Fibroblast of gingiva (primary cell): Measurements from ENCODE around the gene SLC6A20.
A peak's percentile ranks its signal among the peaks of the same experiment; 100 is the strongest.

Experiments
- DNase-seq: peaks from one replicate; pipeline ENCODE4 v3.0.0-alpha.2; 2011; ENCODE audit warnings: low read depth

Gene SLC6A20

DNA sequence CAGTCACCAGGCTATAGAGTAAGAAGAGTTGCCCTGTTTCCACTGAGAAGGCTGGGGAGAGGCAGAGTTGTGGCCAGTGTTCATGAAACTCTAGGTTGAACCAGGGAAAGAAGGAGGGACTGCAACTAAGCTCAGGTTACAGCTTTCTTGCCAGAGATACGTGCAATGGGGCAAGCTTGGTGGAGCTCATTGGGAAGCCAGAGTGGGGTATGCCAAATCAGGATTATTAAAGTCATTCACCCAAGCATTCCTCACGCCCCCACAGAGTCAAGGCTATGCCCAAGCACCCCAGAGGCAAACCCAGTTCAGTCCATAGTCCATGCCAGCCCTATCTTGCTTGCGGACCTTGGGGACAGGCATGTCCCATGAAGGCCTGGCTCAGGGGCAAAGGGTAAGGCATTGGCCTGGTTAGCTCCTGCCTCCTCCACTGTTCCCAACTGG is 17.6 kb downstream of the SLC6A20 start:
- DNase-seq: no peak

DNA sequence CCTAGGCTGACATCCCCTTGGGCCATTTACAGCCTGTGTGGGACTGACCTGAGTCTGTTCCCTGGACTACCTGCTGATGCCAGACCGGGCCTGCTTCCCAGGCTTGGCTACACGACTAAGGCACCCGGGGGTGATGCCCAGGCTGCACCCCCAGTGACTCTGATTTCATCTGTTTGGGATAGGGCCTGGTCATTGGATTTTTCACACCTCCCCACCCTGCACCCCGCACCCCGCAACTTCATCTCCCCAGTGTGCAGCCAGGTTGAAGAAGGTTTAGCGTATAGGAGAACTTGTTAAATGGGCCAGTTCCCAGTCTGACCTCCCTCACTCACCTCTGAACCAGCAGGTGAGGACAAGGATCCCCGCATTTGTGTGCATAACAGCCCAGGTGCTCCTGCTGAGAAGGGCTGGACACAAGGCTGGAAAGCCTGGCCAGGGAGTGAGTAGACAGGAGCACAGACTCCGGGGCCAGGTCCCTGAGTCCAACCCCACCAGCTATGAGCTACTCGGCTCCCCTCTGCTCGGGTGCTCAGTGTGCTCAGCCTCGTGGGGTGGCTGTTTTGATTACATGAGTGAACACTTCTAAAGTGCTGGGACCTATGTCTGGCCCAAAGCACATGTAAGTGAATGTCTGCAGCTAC is 18.5 kb downstream of the SLC6A20 start:
- no peak for DNase-seq

DNA sequence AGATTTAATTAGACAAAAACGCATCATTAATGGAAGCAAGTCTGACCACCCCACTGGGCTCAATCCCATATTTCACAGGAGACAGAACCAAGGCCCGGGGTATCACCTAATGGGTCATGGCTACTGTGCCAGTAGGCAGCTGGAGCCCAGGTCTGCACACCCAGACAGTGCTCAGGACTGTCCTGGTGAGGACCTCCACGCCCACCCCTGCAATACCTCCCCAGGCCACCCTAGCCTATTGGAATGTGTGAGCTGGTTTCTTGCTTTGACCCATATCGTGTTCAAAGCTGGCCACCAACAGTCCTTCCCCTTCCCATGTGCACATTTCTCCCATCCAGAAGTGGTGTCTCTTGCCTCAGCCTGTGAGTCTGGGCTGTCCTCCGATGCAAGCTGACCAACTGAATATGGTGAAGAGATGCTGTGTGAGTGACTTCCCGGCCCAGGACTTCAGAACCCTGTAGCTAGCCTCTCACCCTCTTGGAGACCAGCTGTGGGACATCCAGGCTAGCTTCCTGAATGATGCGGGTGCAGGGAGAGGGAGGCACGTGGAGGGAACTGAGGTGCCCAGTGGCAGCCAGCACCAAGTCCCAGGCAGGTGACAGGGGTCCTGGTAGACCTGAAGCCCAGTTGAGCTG is 19.1 kb downstream of the SLC6A20 start:
- no peak for DNase-seq

DNA sequence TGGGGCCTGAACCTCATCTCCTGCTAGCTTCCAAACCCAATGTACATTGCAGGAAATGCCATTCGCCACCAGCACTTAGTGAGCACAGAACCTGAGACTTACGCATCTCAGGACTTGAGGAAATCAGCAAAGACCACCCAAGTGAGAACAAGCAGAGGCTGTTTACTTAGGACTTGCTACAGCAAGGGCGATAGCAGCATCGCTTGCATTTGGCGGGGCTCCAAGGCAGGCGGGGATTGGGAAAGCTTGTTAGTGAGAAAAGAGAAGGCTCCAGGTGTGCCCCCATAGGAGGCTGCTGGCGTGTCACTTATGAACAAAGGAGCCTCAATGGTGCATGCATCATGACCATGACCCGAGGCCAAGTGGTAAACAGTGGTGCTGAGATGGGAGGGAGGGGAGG is 19.7 kb downstream of the SLC6A20 start:
- no peak for DNase-seq

DNA sequence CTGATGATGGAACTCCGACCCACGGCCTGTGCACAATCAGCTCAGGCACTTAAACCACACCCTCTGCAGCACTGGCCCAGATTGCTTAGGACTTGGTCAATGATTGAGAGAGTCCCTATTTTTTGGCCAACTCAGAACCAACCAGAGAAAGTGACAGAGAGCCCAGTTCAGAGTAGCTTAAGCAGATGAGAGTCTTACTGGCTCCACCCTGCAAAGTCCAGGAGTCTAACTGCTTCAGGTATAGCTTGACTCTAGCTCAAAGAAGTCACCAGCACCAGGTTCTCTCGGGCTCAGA is 20.1 kb downstream of the SLC6A20 start:
- no peak for DNase-seq

DNA sequence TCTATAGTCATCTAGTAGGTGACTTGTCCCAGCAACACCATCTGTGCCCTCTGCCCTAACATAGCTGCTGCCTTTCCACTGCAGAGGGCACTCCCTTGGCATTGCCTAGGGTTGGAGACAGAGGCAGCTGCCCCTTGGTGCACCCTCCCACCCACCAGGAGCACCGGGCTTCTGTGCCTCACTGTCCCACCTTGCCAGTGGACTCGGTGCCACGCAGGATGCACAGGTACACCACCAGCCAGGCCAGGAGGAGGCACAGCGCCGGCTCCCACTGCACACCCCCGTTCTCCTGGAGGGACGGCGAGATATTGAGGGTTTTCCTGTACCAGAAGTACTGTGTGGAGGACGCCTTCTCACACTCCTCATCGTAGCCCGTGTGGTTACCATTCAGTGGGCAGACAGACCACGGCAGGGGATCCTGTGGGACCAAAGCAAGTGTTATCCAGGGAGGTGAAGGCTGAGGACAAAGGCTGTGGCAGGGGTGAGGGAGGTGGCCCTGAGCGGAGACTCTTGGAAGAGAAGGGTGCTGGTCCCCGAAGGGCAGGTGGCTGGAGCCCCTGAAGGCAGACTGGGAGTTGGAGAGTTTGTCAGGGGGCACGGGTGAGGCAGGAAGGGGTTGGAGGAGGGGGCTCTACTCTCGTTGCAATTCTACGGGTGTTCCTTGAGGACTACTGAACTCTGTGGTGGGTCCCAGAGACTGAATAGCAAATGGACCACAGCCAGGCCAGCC is 20.6 kb downstream of the SLC6A20 start:
- no peak for DNase-seq

DNA sequence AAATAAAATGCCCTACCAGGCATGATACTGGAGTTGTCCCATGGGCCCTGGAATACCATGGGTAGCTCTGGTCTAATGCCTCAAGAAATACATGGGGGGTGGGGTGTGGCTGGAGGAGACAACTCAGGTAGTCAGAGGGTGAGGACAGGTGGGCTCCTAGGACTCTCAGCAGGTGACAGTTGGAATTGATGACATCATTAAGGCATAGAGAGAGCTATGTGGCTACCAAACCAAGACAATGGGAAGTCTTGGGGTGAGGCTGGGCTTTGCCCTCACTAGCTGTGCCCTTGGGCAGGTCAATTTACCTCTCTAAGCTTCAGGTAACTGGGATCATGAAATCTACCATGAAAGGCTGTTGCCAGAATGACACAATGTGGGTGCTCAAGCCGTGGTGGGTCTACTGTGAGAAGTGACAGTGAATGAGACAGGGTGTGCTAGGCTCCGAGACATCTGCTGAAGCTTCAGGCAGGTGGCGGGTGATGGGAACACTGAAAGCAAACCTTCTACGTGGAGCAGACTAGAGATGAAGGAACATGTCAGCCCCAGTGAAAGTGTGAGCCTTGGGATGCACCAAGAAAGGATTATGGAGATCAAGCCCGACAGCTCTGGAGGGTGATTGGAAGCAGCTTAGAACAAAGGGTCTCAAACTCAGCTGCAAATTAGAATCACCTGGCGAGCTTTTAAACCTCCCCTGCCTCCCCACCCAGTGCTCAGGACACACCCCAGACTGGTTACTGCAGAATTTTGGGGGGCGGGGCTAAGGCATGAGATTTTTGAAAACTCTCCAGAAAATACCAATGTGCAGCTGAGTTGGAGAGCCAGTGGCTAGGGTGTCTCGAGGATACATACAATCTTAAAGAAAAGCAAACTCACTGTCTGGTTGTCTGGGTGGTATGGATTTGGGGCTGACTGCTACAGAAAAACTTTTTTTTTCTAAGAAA is 21.5 kb downstream of the SLC6A20 start:
- no peak for DNase-seq

DNA sequence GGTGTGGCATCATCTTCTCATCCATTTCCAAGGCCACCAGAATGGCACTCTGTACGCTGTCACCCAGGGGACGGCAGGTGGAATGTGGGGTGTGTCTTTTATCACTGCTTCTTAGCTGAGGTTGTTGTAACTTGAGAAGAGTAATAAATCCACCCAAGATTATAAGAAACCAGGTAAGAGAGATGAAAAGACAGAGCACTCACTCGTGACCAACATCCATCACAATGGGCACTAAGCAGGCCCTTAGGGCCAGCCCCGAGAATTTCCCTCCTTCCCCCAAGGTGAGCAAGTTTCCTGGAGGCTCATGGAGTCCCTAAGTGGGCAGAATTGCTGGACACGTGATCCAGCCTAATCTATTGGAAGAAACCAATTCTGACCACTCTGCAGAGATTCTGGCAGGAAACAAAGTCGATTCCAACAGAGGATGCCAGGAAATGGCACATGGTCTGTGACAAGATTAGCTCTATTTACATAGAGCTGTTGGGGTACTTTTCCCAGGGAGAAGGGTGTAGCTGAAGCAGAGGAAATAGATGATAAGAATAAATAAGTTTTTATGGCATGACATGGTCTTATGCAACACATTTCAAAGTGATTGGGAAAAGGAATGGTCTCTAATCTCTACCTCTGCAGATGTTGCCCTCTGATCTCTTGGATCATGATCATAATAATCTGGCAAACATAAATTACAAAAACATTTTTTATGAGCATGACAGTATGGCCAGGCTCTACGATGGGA is 22.5 kb downstream of the SLC6A20 start:
- DNase-seq: no peak

DNA sequence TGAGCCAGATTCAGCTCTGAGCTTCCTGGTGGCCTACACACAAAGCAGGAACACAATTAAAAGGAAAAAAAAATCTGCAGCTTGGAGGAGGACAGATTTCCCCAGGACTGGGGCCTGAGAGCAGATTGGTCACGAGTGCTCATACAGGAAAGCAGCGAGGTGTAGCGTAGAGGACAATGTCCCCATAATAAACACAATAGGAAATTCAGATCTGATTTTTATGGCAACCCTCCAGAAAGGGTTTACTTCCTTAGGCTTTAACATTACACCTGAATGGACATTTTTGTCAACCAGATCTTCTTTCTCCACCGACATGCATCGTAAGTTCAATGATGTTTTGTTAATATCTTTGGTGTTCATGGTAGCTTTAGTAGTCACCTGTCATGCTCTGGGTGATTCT is 23.3 kb downstream of the SLC6A20 start:
- DNase-seq: no peak

DNA sequence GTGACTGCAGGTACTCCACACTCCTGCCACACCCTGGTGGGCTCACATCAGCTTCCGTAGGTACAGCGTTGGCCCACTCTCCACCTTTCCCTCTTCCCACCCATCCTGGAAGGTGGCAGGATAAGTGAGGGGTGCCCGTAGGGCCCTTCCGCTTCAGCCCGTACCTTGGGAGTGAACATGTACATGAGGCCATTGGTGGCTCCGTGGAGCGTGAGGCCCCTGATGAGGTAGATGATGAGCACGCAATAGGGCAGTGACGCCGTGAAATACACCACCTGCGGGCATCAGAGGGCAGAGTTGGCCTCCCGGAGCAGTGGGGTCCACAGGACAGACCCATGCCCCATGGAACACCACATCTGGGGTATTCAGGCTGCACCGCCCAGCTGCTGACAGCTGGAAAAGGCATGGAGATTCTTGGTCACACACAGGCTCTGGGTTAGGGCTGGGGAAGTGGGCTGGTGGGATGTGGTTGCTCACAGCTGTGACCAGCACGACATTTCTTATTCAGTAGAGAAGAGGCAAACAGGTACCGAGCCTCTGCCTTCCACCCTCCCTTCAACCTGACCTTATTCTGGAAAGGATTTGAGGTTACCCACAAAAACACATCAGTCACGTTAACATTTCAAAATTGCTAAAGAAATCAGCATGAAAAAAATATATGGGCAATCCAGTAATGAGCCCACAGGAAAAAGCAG is 23.8 kb downstream of the SLC6A20 start:
- DNase-seq: no peak

DNA sequence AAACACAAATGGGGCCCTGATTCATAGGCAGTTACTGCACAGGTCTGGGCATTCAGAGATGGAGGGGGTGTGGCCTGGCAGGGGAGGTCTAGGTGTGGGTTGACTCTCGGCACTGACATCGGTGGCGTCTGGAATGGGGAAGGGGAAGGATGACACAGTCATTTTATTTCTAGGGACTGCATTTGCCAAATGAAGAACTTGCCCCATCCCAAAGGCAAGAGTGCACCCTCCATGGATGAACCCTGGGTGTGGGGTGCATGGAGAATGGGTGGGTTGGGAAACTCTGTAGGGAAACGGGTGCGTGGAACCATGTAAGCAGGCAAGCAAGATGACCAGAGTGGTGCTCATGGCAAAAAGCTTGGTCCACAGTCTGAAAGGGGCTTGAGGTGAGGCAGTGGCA is 24.5 kb downstream of the SLC6A20 start:
- DNase-seq: no peak

DNA sequence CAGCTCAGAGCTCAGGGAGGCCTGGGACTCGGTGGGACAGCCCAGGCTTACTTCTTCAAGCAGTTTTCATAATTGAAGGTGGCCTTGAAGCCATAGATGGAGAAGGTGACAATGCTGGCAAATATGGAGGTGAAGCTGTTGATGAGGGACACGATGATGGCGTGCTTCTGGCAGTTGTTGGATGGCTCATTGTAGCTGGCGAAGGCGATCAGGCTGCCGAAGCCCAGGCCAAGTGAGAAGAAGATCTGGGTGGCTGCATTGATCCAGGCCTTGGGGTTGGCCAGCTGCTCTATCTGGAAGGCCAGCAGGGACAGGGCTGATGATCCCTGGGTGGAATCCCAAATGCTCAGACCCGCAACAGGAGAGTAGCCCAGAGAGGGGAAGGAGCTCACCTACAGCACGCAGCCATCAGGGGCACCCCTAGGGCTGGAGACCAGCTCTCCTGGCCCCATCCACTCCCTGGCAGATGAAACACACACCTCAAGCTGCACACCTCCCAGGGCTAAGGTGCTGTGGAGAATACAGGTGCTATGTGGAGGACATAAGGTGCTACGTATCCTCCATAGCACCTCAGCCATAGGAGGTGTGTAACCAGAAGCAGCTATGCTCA is 25.1 kb downstream of the SLC6A20 start:
- no peak for DNase-seq

DNA sequence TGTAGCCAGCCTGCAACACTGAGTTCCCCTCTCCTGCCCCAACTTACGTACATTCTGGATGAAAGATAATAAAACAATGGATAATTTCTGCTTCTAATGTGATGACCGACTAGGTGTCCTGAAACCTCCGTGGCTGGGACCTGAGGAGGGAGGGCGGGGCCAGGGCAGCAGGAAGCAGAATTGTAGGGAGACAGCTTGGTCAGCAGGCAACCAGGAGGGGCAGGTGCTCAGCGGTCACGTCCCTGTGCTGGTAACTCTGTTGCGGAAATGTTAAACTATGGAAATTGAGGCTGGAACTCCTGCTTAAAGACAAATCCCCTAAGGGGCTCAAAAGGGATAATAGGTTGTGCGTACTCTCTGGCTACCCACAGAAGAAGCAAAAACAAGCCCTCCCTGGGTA is 30.4 kb downstream of the SLC6A20 start:
- DNase-seq: no peak

DNA sequence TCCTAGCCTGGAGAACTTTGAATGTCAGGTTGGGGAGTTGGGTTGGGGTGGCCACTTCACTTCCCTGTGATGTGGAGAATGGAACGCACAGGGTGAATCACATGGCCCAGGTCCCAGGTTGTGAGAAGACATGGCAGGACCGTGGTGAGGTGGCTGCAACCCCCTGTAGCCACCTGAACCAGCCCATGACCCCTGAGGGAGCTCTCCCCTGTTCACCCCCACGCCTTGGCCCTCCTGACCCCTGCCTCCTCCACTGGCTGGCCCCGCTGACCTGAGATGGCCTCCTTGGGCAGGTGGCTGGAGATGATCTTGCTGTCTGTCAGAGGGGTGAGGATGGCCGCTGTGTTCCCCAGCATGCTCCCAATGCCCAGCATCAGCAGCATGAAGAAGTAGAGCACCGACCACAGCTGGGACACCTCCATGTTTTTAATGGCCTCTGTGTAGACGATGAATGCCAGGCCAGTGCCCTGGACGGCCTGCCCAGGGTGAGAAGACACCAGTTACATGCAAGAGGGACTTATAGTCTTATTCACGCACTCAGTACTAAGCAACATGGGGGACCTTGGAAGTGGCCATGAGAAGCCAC is 31.0 kb downstream of the SLC6A20 start:
- no peak for DNase-seq

DNA sequence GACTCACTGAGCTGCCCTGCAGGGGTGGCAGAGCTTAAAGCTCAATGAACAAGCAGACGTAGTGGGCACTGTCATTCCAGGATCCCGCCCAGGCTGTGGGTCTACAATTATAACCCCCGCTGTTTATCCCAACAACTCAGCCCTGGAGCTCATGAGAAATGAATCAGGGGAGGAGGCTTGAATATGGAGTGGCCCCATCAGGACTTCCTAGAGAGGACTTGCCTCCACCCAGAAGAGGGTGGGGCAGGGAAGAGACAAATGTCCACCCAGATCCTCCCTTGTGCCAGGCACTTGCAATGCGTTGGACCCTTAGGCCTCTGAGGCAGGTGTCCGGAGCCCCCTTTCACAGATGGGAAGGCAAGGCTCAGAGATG is 33.0 kb downstream of the SLC6A20 start:
- DNase-seq: no peak

DNA sequence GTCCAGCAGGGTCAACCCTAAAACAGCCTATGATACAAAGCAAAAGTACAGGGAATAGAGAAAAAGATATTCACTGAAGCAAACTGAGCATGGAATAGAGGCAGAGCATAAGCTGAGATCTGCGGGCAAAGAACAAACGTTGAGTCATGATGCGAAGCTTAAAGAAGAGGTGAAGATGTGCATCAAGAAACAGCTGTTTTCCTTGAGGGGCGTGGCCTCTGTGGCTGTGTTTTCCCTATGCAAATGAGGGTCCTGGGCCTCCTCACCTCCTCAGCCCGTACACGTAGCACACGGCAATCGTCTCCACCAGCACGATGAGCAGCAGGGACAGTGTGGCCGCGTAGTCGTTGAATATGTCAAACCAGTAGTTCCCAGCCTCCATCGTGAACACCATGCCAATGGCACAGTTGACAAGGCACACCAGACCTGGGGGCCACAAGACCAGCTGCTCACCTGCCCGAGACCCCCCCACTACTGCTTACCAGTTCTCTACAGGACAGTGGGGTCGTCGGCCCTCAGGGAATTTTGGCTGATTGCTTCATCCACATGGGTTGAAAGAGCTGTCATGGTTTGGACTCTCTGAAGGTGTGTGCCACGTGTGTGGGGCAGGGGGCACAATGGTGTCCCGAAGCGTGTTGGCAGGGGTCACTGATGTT is 33.6 kb downstream of the SLC6A20 start:
- no peak for DNase-seq

DNA sequence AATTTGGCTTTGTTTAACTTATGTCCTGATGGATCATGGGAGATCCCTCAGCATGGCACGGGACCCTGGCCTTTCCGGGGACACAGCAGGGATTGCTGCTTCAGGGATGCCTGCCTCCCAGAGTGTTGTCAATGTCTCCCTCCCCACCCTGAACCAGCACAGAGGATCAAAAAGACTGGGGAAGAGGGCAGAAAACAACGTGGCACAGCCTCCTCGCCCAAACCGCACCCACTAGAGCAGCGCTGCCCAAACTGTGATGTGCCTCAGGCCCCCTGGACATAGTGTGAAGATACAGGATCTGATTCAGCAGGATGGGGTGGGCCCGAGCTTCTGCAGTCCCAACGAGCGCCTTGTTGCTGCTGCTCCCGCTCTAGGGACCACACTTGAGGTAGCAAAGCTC is 34.5 kb downstream of the SLC6A20 start:
- DNase-seq: no peak

DNA sequence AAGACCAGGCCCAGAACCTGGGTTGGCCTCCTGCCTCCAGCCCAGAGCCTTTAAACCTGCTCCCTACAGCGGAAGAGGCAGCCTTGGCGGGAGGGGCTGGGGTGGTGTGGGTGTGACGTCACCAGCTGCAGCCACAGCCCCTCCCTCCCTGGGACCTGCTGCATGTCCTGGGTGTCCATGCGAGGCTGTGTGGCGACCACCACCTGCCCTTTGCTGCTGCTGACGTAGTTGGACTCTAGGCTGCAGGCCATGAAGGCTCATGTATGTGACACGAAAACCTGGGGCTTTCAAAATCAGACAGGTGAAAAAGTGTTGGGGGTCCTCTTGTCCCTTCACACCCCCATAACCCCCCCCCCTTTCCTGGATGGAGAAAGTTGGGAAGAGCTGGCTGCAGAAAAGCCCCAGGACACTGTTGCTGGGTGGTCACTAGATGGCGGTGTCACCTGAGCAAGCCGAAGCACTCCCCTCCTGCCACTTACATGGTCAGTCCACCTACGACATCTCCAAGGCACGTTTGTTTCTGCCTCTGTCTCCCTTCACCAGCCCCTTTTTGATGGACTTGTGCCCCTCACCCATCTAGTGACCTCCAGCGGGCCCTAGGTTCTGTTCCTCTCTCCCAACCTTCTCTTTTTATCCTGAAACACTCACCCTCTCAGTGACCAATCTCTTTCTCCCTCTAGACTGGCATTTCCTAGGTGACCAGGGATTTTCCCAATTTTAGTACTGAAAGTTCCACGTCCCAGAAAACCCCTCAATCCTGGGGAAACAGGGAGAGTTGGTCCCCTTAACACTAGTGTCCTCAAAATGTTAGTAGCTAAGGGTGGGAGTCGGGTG is 35.2 kb downstream of the SLC6A20 start:
- peak; percentile 56 for DNase-seq

DNA sequence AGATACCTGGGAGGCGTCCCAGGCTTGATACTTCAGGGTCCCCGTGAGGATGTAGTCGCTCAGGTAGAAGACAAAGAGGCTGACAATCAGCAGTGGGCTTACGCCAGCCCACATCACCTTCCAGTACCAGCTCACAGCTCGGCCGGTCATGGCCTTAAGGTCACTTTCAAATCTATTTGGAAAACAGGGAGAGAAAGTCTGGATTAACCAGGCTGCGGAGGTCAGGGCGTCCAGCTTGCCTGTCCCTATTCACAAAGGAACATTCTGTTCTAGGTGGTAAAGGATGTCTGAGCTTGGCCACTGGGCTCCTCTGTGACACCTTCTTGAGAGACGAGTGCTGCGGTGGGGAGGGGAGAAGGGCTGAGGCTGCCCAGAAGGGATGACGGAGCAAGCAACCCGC is 36.5 kb downstream of the SLC6A20 start:
- DNase-seq: no peak
